Activated CD8-positive, alpha-beta memory T cell treated with anti-CD3 and anti-CD28 coated beads for 48 hours (primary cell): ENCODE data around the gene ULK4.
"Not testable (repeated sequence)": the region's sequence is repeated elsewhere in the genome, so short reads cannot be mapped to it uniquely, and the experiment has no call there.

Source experiments
- DNase-seq, 3 experiments: peaks; one replicate each; pipeline ENCODE4 v3.0.0-alpha.2; 2020; ENCODE audit warnings: low read depth in 2 of 3, low spot score in 2 of 3

The ULK4 gene

GRCh38 chr3:41448396-41448795, 513.5 kb downstream of the ULK4 start:
- DNase-seq: no peak

- no peak for DNase-seq
These were observed 514.2 kb downstream of the ULK4 start for GRCh38 chr3:41447701-41448100.

GRCh38 chr3:41446316-41446715, 515.6 kb downstream of the ULK4 start:
- DNase-seq: not testable (repeated sequence)

- no peak for DNase-seq
These were observed 520.3 kb downstream of the ULK4 start for GRCh38 chr3:41441568-41441967.

GRCh38 chr3:41441139-41441538, 520.8 kb downstream of the ULK4 start:
- DNase-seq: no peak

GRCh38 chr3:41436983-41437382, 524.9 kb downstream of the ULK4 start:
- DNase-seq: no peak

GRCh38 chr3:41434781-41435180, 527.1 kb downstream of the ULK4 start:
- no peak for DNase-seq

- DNase-seq: no peak
These were observed 530.5 kb downstream of the ULK4 start for GRCh38 chr3:41431386-41431785.

- DNase-seq: no peak
These were observed 531.0 kb downstream of the ULK4 start for GRCh38 chr3:41430886-41431285.

GRCh38 chr3:41430391-41430790, 531.5 kb downstream of the ULK4 start:
- no peak for DNase-seq

GRCh38 chr3:41426485-41426884, 535.4 kb downstream of the ULK4 start:
- no peak for DNase-seq

GRCh38 chr3:41424543-41425300, 537.2 kb downstream of the ULK4 start:
- DNase-seq: no peak

- DNase-seq: no peak
These were observed 542.1 kb downstream of the ULK4 start for GRCh38 chr3:41419809-41420208.

GRCh38 chr3:41418961-41419691, 542.8 kb downstream of the ULK4 start:
- no peak for DNase-seq

GRCh38 chr3:41417574-41417973, 544.3 kb downstream of the ULK4 start:
- no peak for DNase-seq

GRCh38 chr3:41411065-41411464, 550.8 kb downstream of the ULK4 start:
- no peak for DNase-seq

- no peak for DNase-seq
These were observed 556.4 kb downstream of the ULK4 start for GRCh38 chr3:41405466-41405865.

GRCh38 chr3:41404582-41404981, 557.3 kb downstream of the ULK4 start:
- no peak for DNase-seq

GRCh38 chr3:41394896-41395295, 567.0 kb downstream of the ULK4 start:
- no peak for DNase-seq

- not testable (repeated sequence) for DNase-seq
These were observed 591.0 kb downstream of the ULK4 start for GRCh38 chr3:41370765-41371535.

- no peak for DNase-seq
These were observed 591.6 kb downstream of the ULK4 start for GRCh38 chr3:41370307-41370706.

- DNase-seq: no peak
These were observed 592.1 kb downstream of the ULK4 start for GRCh38 chr3:41369838-41370237.
